Upper lobe of left lung (tissue), 6 donors: ENCODE measurements around the gene LGI4. TPM values are rescaled to one million over a fixed set of nuclear protein-coding genes. Genes with fewer than 3 reads are reported as not detected.
A peak's percentile ranks its signal among the peaks of the same experiment; 100 is the strongest.

Experiments used
- ATAC-seq, 2 donors: fragments of 200-7000 bp; cut with Tn5 transposase; one replicate each; pipeline ENCODE4 v1.9.1; 2022; ENCODE audit warnings: mild to moderate bottlenecking in 2 of 2, moderate library complexity in 2 of 2; ENCODE audit not compliant: low FRiP score in 2 of 2
- DNase-seq, 2 donors: peaks; one replicate each; pipeline ENCODE4 v3.0.0-alpha.2; 2019 to 2020
- H3K27ac ChIP-seq, 4 donors: fragments of 200-600 bp; sonication (generic); one replicate each; pipeline ENCODE4 v1.5.1; 2016 to 2019
- H3K27me3 ChIP-seq, 4 donors: fragments of 200-600 bp; sonication (generic); one replicate each; pipeline ENCODE4 v1.5.1; 2017 to 2019
- H3K36me3 ChIP-seq, 4 donors: fragments of 200-600 bp; sonication (generic); one replicate each; pipeline ENCODE4 v1.5.1; 2016 to 2019
- H3K4me1 ChIP-seq, 4 donors: fragments of 200-600 bp; sonication (generic); one replicate each; pipeline ENCODE4 v1.5.1; 2018 to 2019
- H3K4me3 ChIP-seq, 4 donors: fragments of 200-600 bp; sonication (generic); one replicate each; pipeline ENCODE4 v1.5.1; 2017 to 2019; ENCODE audit warnings: mild to moderate bottlenecking in 2 of 4, moderate library complexity in 1 of 4
- H3K9me3 ChIP-seq, 4 donors: fragments of 200-600 bp; sonication (generic); one replicate each; pipeline ENCODE4 v1.5.1; 2018 to 2019
- EP300 ChIP-seq, 4 donors: sonication (generic); formaldehyde crosslinking; IDR thresholded peaks; one replicate each; pipeline ENCODE4 v1.5.1; 2017; ENCODE audit warnings: antibody characterized with exemption in 4 of 4, control low read depth in 2 of 4
- POLR2A ChIP-seq, 4 donors: fragments of 450-650 bp; IDR thresholded peaks; one replicate each; pipeline ENCODE4 v1.5.1; 2016 to 2017; ENCODE audit warnings: antibody characterized with exemption in 4 of 4, mild to moderate bottlenecking in 2 of 4
- POLR2AphosphoS5 ChIP-seq, 2 donors: sonication (generic); formaldehyde crosslinking; IDR thresholded peaks; one replicate each; pipeline ENCODE4 v1.5.1; 2017; ENCODE audit warnings: antibody characterized with exemption in 2 of 2
- WGBS, 2 donors: methylation state at CpG; one replicate each; pipeline ENCODE4 v1.1.5; 2017 to 2018; 5-methylcytosine and 5-hydroxymethylcytosine counted together
- total RNA-seq, 6 donors: library from RNA; depleted of rRNA in 4 of 6; stranded (reverse); fragments of >200 nt in 4 of 6; gene quantifications; one replicate each; pipeline versions ENCODE4 v1.1.0 to v1.2.1, GENCODE V29; 2016 to 2021
- TF ChIP-seq, protein P1 (sequence below), 6 experiments: fragments of 450-650 bp in 4 of 6; fragments of 200-600 bp in 2 of 6; sonication (generic) in 2 of 6; IDR thresholded peaks; one replicate each; pipeline ENCODE4 v1.5.1; 2016 to 2019; ENCODE audit warnings: antibody characterized with exemption in 6 of 6
- donor health status: DM: no; HTN: no; CAD: no; lungs with moderate emphysema.
- donor health status: DM: no; HTN: yes; CAD: no; lungs with severe emphysema.

Gene LGI4
- total RNA-seq, 6 donors from 2014 or later: 3.3 to 25.3 (median 7.1) TPM

DNA sequence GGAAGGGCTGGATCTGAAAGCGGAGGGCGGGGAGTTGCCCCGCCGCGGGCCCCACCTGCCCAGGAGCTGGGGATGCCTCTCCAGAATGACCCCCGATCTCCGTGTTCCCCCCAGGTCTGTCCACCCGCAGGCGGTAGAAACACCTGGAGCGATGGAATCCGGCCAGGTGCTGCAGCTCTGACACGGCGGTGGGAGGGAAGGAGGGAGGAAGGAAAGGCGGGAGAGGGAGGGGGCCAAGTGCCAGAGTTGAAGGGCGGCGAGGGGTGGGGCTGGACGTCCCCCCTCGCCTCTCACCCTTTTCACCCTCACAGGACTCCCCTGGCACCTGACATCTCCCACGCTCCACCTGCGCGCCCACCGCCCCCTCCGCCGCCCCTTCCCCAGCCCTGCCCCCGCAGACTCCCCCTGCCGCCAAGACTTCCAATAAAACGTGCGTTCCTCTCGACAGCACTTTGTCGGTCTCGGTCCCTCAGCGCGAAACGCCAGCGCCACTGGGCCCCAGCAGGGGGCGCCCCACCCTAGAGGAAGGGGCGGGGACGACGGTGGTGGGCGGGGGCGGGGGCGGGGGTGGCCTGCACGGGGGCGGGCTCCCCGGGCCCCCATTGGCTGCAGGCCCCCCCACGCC is 7.9 kb upstream of the LGI4 start:
- no peak overlapping the region for H3K27ac ChIP-seq
- no peaks in the 10 kb centered on the region for H3K36me3 ChIP-seq
- no peak for TF ChIP-seq POLR2AphosphoS5 (IDR thresholded peaks at IDR 0.05)
- TF ChIP-seq, protein P1, sequence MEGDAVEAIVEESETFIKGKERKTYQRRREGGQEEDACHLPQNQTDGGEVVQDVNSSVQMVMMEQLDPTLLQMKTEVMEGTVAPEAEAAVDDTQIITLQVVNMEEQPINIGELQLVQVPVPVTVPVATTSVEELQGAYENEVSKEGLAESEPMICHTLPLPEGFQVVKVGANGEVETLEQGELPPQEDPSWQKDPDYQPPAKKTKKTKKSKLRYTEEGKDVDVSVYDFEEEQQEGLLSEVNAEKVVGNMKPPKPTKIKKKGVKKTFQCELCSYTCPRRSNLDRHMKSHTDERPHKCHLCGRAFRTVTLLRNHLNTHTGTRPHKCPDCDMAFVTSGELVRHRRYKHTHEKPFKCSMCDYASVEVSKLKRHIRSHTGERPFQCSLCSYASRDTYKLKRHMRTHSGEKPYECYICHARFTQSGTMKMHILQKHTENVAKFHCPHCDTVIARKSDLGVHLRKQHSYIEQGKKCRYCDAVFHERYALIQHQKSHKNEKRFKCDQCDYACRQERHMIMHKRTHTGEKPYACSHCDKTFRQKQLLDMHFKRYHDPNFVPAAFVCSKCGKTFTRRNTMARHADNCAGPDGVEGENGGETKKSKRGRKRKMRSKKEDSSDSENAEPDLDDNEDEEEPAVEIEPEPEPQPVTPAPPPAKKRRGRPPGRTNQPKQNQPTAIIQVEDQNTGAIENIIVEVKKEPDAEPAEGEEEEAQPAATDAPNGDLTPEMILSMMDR (IDR thresholded peaks at IDR 0.05): peak in 2 of 6 experiments; percentile 78 to 88
- H3K27me3 ChIP-seq: peaks cover 0 to 13% (median 4%) of the 10 kb centered on the region in 4 donors
- ATAC-seq: peak in 1 of 2 donors; percentile 14
- H3K4me1 ChIP-seq: peaks cover 22 to 35% (median 30%) of the 10 kb centered on the region in 4 donors
- WGBS, 2 donors: 12 to 13% methylated on average over 17 to 22 of the region's 46 CpGs
- peak in 1 of 2 donors; percentile 93 for DNase-seq
- peak overlapping the region in 3 of 4 donors; percentile 12 to 36 (median 33) for H3K4me3 ChIP-seq
- no peaks in the 10 kb centered on the region for H3K9me3 ChIP-seq

DNA sequence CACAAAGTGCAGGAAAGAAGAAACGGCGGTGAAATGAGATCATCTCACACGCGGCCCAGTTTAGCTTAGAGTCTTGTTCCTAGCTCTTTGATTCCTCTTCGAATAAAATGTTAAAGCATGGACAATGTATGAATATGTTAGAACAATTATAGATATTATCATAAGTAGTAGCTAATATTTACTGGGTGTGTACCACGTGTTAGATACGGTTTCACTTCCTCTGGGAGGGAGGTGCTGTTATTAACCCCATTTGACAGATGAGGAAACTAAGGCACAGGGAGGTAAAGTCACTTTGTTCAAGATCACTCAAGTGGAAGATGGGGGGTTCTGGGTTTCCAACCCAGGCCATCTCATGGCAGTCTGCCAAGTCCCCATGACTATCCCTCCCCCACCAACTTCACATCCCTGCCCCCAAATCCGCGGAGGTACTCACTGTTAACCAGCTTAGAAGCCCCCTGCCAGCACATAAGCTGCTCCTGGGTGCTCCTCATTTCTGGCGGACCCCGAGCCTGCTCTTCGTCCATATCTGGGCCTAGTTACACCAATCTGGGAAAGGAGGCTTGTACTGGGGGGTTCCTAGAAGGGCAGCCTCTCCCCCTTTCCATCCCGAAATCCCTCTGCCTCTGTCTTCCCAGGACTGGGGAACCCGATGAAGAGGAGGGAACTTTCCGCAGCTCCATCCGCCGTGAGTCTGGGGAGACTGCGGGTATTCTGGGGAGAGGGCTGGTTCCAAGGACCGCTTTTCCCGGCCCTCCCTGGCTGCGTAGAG is 7.2 kb upstream of the LGI4 start:
- Histone ChIP-seq H3K27ac (peak overlapping the region in 3 of 4 donors; percentile 27 to 53 (median 29)), H3K4me1 (peaks cover 26 to 35% (median 30%) of the 10 kb centered on the region in 4 donors), H3K36me3 (no peaks in the 10 kb centered on the region), H3K27me3 (peaks cover 0 to 13% (median 4%) of the 10 kb centered on the region in 4 donors), H3K4me3 (peak overlapping the region in 3 of 4 donors; percentile 8 to 36 (median 33)), H3K9me3 (no peaks in the 10 kb centered on the region)
- no peak for DNase-seq
- WGBS, 2 donors: 20 to 27% methylated on average over 12 to 20 of the region's 21 CpGs
- TF ChIP-seq EP300 (IDR thresholded peaks at IDR 0.05): no peak
- no peak for TF ChIP-seq POLR2A (IDR thresholded peaks at IDR 0.05)
- no peak for TF ChIP-seq POLR2AphosphoS5 (IDR thresholded peaks at IDR 0.05)
- TF ChIP-seq, protein P1 (IDR thresholded peaks at IDR 0.05): no peak
- no peak for ATAC-seq

DNA sequence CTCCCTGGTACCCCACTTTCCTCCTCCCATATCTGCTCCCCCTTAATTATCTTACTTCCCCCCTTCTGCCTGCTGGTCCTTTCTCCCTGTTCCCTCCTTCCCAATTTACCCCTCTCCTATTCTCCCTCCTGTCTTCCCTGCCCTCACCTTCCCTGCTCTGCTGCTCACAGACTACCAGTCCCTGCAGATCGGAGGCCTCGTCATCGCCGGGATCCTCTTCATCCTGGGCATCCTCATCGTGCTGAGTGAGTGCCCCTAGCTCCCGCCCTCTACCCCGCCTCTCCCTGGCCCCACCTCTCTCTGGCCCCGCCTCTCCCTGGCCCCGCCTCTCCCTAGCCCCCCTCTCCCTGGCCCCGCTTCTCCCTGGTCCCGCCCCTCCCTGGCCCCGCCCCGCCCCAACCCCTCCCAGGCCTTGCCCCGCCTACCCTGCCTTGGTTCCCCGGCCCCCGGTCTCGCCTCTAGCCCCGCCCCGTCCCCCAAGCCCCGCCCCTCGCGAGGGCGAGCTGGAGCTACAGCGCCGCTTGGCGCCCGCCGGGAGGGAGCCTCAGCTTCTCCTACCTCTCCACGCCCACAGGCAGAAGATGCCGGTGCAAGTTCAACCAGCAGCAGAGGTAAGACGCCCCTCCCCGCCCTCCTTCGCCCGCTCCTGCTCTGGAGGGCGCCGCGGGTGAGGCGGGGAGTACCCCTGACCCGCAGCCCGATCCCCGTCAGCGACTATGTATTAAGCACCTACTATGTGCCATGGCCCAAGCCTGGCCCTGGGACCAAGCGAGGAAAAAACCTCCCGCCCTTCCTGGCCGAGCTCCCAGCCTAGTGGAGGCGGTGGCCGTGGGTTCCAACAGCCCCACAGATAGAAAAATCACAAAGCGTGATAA is 6.3 kb upstream of the LGI4 start:
- ATAC-seq (peak; percentile 91), DNase-seq (peak; percentile 96 to 99)
- TF ChIP-seq, protein P1 (IDR thresholded peaks at IDR 0.05): peak; percentile 32 to 56 (median 52)
- TF ChIP-seq POLR2AphosphoS5 (IDR thresholded peaks at IDR 0.05) (peak in 1 of 2 donors; percentile 72), POLR2A (IDR thresholded peaks at IDR 0.05) (peak in 2 of 4 donors; percentile 6 to 54), EP300 (IDR thresholded peaks at IDR 0.05) (no peak)
- peaks cover 26 to 35% (median 30%) of the 10 kb centered on the region in 4 donors for H3K4me1 ChIP-seq
- H3K27ac ChIP-seq: peak overlapping the region; percentile 64 to 87 (median 76)
- H3K36me3 ChIP-seq: no peaks in the 10 kb centered on the region
- H3K27me3 ChIP-seq: peaks cover 0 to 13% (median 4%) of the 10 kb centered on the region in 4 donors
- WGBS, 2 donors: 8 to 12% methylated on average over 13 to 33 of the region's 48 CpGs
- peak overlapping the region in 3 of 4 donors; percentile 20 to 40 (median 38) for H3K4me3 ChIP-seq
- no peaks in the 10 kb centered on the region for H3K9me3 ChIP-seq

DNA sequence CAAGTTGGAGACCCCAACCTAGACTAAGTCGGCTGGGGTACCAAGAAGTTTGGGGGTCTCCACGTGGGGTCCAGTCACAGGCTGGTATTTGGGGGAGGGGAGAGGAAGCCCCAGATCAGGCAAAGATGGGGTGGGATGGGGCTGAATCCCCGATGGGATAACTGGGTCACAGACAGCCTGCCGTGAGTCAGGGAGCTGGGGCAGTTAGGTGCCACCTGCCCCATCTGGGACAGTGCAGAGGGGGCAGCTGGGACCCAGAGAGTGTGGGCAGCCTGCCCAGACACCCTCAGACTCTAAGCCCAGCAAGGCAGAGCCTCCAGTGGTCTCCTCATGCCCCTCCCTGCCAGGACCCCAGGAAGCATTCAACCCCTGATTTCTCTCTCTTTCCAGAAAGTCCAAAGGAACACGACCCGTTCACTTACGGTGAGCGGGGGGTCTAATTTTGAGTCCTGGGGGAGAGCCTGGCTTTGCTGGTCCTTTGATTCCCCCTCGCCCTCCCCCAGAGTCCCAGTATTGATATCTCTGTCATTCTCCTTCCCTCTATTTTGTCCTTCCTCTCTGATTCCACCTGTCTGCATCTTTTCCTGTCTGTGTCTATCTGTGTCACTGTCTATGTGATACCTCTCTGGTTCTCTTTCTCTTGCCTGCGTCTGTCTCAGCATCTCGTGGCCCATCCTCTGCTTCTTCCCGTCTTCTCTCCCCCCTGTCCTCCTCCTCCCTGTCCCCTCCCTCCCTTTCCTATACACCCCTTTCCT is 5.5 kb upstream of the LGI4 start:
- ATAC-seq: no peak
- H3K27me3 ChIP-seq: peaks cover 0 to 13% (median 4%) of the 10 kb centered on the region in 4 donors
- peaks cover 29 to 39% (median 32%) of the 10 kb centered on the region in 4 donors for H3K4me1 ChIP-seq
- H3K4me3 ChIP-seq: peak overlapping the region in 3 of 4 donors; percentile 20 to 40 (median 38)
- 66 to 73% methylated on average over 11 to 12 of the region's 12 CpGs for WGBS, 2 donors
- peak overlapping the region; percentile 64 to 87 (median 76) for H3K27ac ChIP-seq
- H3K36me3 ChIP-seq: no peaks in the 10 kb centered on the region
- TF ChIP-seq POLR2AphosphoS5 (IDR thresholded peaks at IDR 0.05) (no peak), POLR2A (IDR thresholded peaks at IDR 0.05) (no peak), EP300 (IDR thresholded peaks at IDR 0.05) (no peak)
- TF ChIP-seq, protein P1 (IDR thresholded peaks at IDR 0.05): no peak
- no peak for DNase-seq
- no peaks in the 10 kb centered on the region for H3K9me3 ChIP-seq
